Tongue (tissue), 2 donors: ENCODE measurements around the gene DNAJC19. TPM values are rescaled to one million over a fixed set of nuclear protein-coding genes. Genes with fewer than 3 reads are reported as not detected.
"Not testable (repeated sequence)": the region's sequence is repeated elsewhere in the genome, so short reads cannot be mapped to it uniquely, and the experiment has no call there.

Source experiments
- DNase-seq: peaks from one replicate; pipeline ENCODE4 v3.0.0-alpha.2; 2015
- total RNA-seq: library from RNA; depleted of rRNA; stranded (reverse); fragments of >200 nt; gene quantifications from one replicate; pipeline ENCODE4 v1.2.3, GENCODE V29; 2014

DNAJC19 gene
- total RNA-seq, result 30.0 TPM

DNA sequence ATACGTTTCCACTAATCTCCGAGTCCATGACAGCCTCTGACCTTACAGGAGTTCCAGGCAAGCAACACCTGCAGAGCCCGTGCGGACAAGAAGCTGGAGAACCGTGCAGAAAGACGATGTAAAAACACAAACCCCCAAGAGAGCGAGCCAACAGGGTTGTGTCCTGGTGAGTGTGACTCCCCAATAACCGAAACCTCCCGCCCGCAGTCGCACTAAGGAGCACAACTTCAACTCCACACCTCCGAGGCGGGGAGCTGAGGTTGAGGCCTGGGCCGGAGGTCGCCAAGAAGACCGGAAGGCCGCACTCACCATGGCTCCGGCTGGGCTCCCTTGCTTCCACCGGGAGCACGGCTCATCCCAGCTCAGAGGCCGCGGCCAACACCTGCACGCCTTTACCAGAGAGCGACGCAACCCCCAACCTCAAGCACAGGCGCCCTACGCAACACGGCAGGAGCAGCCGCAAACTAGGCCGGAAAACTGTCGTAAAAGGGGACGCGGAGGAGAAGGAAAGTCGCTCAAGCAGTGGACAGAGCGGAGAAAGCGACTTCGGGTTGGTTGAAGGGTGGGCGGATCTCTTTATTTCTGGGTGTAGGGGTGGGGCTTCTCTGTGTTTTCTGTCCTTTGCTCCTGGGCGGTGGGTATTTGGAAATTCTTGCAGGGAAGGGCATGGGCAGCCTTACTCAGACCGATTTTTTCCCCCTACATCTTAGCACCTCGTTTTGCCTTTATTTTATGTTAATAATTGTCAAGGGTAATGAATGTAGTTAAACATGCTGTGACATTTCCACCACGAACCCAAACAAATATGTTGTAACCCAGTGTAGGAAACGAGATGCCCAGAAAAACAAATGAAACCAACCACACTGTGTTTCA is at the start of gene DNAJC19:
DNAJC19 (minus strand) TSS at position 446 of the 873 bp plus-strand sequence; CDS start at position 312, 134 bp downstream.
- DNase-seq, result peak; percentile 98

DNA sequence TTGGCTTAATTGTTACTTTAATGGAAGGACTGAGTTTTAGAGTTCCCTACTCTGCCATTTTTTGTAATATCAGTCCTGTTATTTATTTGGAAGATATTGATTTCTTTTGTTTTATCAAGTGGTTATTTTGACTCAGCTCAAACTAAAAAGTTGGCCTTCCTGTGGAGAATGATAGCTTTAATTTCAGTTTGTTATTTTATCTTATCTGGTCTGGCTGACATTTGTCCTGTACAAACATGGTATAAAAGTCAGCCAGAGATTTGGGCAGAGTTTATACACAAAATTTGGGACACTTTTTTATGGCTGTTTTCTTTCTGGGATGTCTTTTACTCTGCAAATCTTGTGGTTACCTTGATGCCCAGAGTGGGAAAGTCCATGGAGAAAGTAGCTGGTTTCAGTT is 41.4 kb upstream of the DNAJC19 start:
- no peak for DNase-seq

DNA sequence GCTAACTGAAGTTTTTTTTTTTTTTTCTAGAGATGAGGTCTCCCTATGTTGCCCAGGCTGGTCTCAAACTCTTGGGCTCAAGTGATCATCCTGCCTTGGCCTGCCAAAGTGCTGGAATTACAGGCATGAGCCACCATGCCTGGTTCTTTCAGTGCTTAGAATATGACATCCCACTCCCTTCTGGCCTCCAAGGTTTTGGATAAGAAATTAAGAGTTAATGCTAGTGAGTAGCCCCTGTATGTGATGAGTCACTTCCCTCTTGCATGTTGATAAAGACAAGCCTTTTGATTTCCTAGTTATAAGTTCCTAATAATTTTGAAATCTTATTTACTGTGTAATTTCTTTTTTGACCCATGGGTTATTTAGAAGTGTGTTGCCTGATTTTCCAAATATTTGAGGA is 35.7 kb upstream of the DNAJC19 start:
- no peak for DNase-seq

DNA sequence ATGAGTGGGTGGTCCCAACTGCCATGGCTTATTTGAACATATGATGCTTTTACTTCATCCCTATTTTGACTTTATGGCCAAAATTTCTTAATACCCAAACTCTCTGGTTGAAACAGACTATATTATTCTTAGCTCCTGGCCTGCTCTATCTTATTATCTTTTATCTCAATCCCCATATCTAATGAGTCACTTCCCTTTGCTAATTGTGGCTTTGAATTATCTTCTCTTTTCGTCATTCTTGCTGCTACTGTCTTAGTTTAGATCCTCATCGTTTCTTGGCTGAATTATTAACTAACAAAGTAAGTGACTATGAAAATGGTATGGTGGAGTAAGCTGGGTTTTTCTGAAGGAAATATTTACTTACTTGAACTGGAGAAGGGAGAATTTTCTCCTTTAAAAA is 28.2 kb upstream of the DNAJC19 start:
- no peak for DNase-seq

DNA sequence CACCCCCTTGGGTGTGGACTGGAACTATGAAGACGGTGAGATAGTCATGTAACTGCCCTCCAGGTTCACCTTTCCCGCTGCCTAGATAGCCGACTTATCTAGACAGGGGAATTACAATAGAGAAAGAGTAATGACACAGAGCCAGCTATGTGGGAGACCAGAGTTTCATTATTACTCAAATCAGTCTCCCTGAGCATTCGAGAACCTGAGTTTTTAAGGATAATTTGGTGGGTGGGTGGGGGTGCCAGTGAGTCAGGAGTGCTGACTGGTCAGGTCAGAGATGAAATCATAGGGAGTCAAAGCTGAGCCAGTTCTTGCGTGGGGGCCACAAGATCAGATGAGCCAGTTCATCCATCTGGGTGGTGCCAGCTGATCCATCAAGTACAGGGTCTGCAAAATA is 19.7 kb upstream of the DNAJC19 start:
- no peak for DNase-seq

DNA sequence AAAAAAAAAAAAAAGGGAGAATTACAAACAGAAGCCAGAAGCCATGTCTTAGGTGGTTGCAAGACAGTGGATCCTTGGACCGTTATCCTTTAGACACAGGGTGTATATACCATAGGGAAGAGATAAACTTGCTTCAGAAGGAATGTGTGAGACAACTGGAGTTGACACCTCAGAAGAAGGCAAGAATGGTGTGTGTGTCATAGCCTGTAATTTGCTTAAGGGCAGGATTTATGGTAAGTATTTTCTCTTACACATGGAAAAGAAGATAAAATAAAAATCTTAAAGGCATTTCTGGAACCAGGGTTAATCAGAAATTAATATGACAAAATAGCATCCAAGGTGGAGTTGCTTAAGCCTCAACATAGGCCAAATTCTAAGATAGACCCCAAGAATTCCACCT is 19.3 kb upstream of the DNAJC19 start:
- no peak for DNase-seq

DNA sequence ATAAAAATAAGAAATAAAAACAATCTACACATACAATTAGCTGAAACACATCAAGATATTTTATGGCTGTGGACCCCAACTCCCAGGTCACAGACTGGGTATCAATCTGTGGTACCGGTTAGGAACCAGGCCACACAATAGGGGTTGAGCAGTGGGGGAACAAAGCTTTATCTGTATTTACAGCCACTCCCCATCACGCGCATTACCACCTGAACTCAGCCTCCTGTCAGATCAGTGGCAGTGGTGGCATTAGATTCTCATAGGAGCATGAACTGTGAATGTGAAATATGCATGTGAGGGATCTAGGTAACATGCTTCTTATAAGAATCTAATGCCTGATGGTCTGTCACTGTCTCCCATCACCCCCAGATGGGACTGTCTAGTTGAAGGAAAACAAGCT is 17.7 kb upstream of the DNAJC19 start:
- no peak for DNase-seq

DNA sequence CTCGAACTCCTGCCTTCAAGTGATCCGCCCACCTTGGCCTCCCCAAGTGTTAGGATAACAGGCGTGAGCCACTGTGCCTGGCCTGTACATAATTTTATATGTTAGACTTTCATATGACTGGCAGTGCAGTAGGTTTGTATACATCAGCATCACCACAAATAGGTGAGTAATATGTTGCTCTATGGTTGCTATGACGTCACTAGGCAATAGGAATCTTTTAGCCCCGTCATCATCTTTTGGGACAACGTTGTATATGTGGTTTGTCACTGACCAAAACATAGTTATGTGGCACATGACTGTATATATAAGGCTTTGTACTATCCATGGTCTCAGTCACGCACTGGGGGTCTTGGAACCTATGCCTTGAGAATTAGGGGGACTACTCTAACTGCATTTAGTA is 17.0 kb upstream of the DNAJC19 start:
- DNase-seq, result no peak

DNA sequence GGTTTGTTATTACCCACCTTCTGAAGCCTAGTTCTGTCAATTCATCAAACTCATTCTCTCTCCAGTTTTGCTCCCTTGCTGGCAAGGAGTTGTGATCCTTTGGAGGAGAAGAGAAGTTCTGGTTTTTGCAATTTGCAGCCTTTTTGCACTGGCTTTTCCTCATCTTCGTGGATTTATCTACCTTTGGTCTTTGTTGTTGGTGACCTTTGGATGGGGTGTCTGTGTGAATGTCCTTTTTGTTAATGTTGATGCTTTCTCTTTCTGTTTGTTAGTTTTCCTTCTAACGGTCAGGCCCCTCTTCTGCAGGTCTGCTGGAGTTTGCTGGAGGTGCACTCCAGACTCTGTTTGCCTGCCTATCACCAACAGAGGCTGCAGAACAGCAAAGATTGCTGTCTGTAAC is 13.9 kb upstream of the DNAJC19 start:
- DNase-seq, result not testable (repeated sequence)

DNA sequence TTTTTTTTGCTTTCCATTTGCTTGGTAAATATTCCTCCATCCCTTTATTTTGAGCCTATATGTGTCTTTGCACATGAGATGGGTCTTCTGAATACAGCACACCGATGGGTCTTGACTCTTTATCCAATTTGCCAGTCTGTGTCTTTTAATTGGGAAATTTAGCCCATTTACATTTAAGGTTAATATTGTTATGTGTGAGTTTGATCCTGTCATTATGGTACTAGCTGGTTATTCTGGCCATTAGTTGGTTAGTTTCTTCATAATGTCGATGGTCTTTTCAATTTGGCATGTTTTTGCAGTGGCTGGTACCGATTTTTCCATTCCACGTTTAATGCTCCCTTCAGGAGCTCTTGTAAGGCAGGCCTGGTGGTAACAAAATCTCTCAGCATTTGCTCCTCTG is 12.8 kb upstream of the DNAJC19 start:
- DNase-seq, result not testable (repeated sequence)

DNA sequence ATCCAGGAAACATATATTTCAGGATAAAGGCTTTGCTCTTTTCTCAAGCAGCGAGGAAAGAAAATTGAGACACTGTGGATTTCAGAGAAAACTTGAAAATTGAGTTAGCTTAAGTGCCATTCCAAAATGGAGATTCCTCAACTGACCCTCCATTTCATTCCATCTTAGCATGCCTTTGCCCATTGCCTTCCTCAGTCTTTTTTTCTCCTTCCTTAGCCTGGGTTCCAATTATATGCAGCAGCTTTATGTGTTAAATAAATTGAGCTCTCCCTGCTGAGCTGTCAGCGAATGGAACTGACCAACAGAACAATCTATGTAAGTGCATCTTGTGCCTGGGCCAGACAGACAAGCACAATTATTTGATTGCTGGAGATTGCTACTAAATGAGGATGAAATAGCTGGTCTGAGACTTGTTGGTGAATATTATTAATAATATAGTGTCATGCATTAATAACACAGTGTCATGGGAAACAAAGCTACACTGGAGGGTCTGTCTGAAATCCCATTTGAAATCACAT is 6.9 kb upstream of the DNAJC19 start:
- no peak for DNase-seq

DNA sequence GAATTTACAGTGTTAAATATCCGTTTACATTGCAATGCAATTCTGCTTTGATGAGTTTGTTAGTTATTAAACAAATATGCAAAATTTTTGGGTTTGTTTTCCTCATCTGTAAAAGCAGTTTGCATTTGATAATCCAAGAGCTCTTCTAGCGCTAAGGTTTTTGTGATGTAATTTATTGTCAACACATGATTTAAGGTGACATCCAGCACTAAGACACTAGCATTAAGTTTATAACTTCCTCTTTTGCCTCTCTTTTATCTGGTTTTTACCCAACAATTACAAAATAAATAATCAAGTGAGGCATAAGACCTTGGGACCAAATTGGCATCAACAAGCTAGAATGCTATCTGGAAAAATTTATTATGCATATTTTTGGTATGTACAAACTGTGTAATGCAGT is 969 bp upstream of the DNAJC19 start:
- no peak for DNase-seq

DNA sequence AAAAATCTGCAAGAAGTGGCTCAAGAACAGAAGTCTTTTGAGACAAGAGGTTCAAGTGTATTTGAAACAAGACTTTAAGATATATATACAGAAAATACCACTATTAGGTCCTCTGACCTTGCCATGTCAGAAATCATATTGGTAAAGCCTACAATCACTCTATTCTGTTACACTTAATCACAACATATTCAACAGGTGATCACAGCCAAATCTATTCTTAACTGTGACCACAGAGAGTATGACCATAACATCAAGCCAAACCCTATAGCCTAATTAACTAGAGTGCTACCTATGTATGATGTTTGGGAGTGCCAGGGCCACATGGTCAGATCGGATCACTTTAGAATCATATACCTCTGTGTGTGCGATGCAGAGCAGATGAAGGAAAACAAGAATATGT is 2.2 kb downstream of the DNAJC19 start:
- DNase-seq, result no peak

DNA sequence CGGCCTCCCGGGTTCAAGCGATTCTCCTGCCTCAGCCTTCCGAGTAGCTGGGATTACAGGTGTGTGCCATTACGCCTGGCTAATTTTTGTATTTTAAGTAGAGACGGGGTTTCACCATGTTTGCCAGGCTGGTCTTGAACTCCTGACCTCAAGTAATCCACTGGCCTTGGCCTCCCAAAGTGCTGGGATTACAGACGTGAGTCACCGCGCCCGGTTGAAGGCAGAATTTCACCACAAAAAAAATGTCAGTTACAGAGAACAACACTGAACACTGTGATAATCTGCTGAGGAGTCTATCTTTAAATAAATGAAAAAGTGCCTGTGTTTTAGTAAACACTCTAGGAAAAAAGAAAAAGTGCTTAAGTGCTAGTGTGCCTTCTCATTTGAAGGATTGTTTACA is 3.2 kb downstream of the DNAJC19 start:
- DNase-seq, result not testable (repeated sequence)

DNA sequence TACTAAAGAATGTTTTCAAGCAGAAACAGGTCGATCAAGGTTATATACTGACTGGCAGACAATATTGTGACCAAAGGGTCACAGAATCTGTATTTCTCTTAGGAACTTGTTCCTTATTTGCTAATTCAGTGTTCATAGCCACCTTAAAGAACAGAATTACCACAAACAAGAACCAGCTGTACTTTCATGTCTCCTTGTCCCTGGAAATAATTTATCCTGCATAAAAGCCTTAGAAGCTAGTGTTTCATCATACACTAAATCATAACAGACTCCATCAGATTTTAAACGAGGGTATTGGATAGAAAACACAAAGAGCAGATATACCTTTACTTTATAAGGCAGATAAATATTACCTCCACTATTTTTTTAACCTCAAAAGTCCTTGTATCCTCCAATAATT is 6.4 kb downstream of the DNAJC19 start:
- DNase-seq, result no peak

DNA sequence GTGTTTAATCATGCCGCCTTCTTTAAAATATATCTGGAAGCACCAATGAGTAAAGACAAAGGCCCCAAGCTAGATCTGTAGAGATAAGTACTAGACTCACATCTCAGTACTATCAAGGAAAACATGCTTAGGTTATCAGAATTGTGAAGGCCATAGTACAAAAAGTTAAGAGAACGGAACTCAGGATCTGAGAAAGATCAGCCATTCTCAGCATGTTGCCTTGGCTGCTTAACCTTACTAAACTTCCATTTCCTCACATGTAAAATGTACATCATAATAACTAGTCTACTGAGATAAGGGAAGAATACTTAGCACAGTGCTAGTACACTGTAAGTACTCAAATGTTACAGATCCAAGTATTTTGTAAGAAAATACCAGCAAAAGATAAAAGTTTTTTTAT is 7.6 kb downstream of the DNAJC19 start:
- DNase-seq, result no peak

DNA sequence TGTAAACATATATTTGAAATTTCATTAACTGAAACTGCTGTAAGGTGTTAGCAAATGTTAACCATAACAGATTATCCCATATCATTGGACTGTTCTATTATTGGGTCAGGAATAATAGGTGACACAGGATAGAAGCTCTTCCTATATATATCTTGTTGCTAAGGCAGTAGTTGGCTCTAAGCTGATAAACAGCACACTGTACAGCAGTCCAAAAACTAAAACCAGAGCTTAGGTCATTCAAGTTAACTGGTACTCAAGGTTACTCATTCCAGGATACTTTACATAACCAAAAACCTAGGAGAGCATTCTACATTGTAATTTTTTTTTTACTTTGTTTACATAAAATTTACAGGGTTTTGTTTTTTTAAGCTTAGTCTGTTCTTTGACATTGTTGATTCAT is 8.9 kb downstream of the DNAJC19 start:
- DNase-seq, result peak; percentile 21

DNA sequence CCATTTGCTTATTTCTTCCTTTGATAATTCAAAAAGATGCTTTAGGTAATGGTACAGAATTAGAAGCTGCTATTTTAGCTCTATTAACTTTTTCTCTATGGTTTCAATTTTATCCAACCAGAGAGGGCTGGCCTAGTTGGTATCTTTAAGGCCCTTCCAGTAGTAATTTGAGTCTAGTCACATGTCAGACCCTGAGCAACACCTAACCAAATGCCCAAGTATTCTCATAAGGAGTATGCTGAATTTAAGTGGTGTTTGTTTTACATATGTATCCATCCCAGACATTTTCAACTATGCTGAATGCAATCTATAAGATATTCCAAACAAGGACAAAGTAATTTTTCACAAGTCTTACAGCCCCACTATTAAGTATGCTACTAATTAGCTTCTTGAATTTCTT is 9.6 kb downstream of the DNAJC19 start:
- no peak for DNase-seq

DNA sequence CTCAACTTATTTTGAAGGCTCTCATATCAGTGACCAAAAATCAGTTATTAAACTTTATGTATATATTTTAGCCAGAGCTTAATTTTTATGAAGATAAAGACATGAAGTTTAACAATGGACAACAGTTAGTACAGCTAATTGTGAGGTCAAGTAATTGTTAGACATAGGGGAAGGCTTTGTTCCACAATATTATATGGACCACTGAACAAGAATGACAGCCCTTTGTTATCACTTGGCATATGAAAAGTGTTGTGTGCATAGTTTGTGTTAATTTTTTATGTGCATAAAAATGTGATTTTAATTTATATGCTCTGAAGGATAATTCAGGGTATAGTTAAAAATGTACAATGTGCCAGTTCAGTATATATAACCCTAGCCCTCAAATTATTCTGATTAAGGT is 12.0 kb downstream of the DNAJC19 start:
- no peak for DNase-seq

DNA sequence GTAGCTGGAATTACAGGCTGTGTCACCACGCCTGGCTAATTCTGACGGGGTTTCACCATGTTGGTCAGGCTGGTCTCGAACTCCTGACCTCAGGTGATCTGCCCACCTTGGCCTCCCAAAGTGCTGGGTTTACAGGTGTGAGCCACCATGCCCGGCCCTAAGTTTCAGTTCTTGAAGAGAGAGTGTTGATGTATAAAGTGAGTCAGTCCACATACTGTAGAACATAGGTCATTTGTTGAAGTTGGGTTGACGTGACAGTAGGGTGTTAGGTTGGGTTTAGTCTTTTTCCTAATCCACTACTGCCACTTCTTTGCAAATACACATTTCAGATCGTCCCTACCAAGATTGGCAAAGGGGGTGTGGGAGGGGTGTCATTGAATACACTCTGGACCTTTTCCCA is 15.2 kb downstream of the DNAJC19 start:
- no peak for DNase-seq

DNA sequence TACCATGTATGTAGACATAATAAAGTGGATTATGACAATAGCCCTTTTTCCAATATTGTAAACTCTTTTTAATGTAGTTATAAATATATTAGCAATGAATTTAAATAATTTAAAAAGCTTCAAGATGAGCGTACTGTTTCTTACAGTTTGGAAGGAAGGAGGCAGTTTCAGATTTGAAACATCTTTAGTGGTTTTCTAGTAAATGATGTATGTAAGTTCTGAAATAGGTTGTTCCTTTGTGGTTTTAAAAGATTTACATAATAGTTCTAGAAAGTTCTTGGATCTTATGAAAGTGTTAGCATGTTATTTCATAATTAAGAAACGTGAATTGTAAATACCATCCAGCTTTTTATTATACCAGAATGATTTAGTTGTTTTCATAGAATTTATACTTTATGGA is 16.0 kb downstream of the DNAJC19 start:
- no peak for DNase-seq

DNA sequence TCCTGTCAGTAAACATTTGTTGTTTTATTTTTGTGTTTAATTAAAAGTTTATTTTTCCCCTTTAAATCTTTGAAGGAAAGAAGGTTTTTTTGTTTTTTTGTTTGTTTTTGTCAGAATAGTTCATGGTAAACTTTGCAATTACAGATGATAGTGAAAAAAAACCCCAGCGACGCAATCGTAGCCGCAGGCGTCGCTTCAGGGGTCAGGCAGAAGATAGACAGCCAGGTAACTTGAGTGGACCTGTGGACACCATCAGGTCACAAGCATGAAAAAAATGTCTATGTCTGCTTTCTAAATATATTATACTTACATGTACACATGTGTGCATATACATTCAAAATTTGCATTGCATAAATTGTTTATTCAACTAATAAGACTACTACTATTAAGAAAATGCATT is 18.6 kb downstream of the DNAJC19 start:
- no peak for DNase-seq

DNA sequence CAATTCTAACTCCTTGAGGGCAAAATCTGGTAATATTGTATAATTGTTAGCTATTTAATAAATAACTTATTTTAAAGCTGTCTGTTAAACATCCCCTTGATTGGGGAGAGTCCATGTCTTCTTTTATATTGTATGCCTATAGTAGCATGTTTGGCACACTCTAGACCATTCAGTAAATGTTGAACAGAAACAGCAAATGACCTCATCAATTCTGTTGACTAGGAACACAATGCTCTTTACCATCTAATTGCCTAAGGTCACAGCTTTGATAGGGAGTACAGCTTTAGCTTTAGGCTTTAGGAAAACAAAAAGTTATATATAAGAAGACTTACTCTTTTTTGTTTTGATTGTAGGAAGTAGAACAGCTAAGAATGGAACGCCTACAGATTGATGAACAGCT is 27.0 kb downstream of the DNAJC19 start:
- DNase-seq, result no peak

DNA sequence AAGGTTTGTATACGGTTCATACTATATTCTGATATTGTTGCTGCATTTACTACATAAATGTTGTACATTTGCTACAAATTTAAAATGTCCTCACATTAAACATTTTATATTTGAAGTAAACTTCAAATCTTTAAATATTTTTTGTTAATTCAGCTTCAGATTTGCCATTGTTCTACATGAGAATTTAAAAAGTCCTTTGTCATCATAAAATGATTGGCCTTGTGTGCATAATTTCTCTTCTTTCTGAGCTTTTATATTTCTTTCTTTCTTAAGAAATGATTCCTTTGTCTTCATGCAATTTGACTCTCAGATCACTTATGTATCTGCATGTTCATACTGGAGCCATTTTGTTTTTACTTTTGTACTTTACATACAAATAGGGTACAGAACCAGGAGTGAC is 28.0 kb downstream of the DNAJC19 start:
- no peak for DNase-seq
